Heart left ventricle (tissue), 16 donors: Measurements from ENCODE around the gene ACTR1B. TPM values are rescaled to one million over a fixed set of nuclear protein-coding genes. Genes with fewer than 3 reads are reported as not detected.

Source experiments
- ATAC-seq, 4 donors: fragments of 200-7000 bp; cut with Tn5 transposase; one replicate each; pipeline ENCODE4 v1.9.1; 2020 to 2022; ENCODE audit warnings: moderate library complexity in 4 of 4, mild to moderate bottlenecking in 3 of 4, moderate number of reproducible peaks in 1 of 4
- DNase-seq, 5 donors: peaks; one replicate each; pipeline ENCODE4 v3.0.0-alpha.2; 2020
- H3K27ac ChIP-seq, 12 donors: fragments of 200-600 bp; sonication (generic) in 4 of 12; one replicate each; pipeline versions ENCODE4 v1.5.0 to v1.8.0; 2016 to 2022; ENCODE audit warnings: mild to moderate bottlenecking in 2 of 12
- H3K27me3 ChIP-seq, 9 donors: fragments of 200-600 bp; sonication (generic) in 2 of 9; one replicate each; pipeline versions ENCODE4 v1.5.1 to v1.8.0; 2016 to 2022; ENCODE audit warnings: mild to moderate bottlenecking in 3 of 9
- H3K36me3 ChIP-seq, 9 donors: fragments of 200-600 bp; sonication (generic) in 2 of 9; one replicate each; pipeline versions ENCODE4 v1.5.0 to v1.8.0; 2018 to 2022; ENCODE audit warnings: mild to moderate bottlenecking in 2 of 9
- H3K4me1 ChIP-seq, 12 donors: fragments of 200-600 bp; sonication (generic) in 4 of 12; one replicate each; pipeline versions ENCODE4 v1.5.0 to v1.8.0; 2016 to 2022; ENCODE audit warnings: mild to moderate bottlenecking in 3 of 12
- H3K4me3 ChIP-seq, 12 donors: fragments of 200-600 bp; sonication (generic) in 4 of 12; one replicate each; pipeline versions ENCODE4 v1.5.0 to v1.8.0; 2017 to 2022; ENCODE audit warnings: mild to moderate bottlenecking in 9 of 12, moderate library complexity in 4 of 12
- H3K9me3 ChIP-seq, 12 donors: fragments of 200-600 bp; sonication (generic) in 4 of 12; one replicate each; pipeline versions ENCODE4 v1.5.0 to v1.8.0; 2016 to 2022; ENCODE audit warnings: mild to moderate bottlenecking in 1 of 12
- CTCF ChIP-seq, 12 donors: fragments of 200-600 bp; sonication (generic) in 4 of 12; IDR thresholded peaks; one replicate each; pipeline versions ENCODE4 v1.5.0 to v1.8.0; 2018 to 2022; ENCODE audit warnings: antibody characterized with exemption in 12 of 12, mild to moderate bottlenecking in 5 of 12
- POLR2A ChIP-seq, 2 donors: fragments of 450-650 bp; IDR thresholded peaks; one replicate each; pipeline ENCODE4 v1.6.1; 2017; ENCODE audit warnings: antibody characterized with exemption in 2 of 2, mild to moderate bottlenecking in 2 of 2, moderate library complexity in 2 of 2
- WGBS, 4 donors: extraction: QIAGEN DNeasy Blood & Tissue Kit in 2 of 4; methylation state at CpG; one replicate each; pipeline versions ENCODE4 v1.1.5 to v1.1.7; 2013 to 2018; 5-methylcytosine and 5-hydroxymethylcytosine counted together
- intact Hi-C, 10 donors: fragments of 100-400 bp; cut with DNase I; formaldehyde crosslinking; loops; one replicate each; pipeline versions ENCODE4 v1.11.1 to v1.14.2; 2022
- polyA plus RNA-seq, 2 donors: library from polyadenylated mRNA; stranded (reverse); fragments of 200-250 nt; gene quantifications; one replicate each; pipeline ENCODE4 v1.2.3, GENCODE V29; 2013
- total RNA-seq, 9 donors: library from RNA; depleted of rRNA in 2 of 9; stranded (reverse); fragments of >200 nt in 2 of 9; fragmentation: NEBNext Ultra II Directional in 3 of 9; extraction: Animal tissue kit (Norgen Biotek cat#: 25700) in 3 of 9; gene quantifications; one replicate each; pipeline versions ENCODE4 v1.1.0 to v1.2.4, GENCODE V29; 2016 to 2023
- donor health status: ischemic (EF 13 %, LVEDD 7.1; RV severe dilation, severe dysfunction).
- donor health status: healthy with polysubstance abuse.
- donor health status: DM: no; HTN: yes; CAD: no.
- donor health status: DM: no; HTN: no; CAD: no.
- donor health status: ischemic (EF 25% LVEDD 6.9; RV normal size, moderate dysfunction).
- donor health status: ischemic (EF 25% LVEDD 5.7; RV mildly dilated, moderate dysfunction).
- donor health status: healthy.
- donor health status: DM: yes; HTN: yes; CAD: no.
- donor health status: ischemic (EF 35%, LVEDD 5.7; RV mildly dilated, moderate dysfunction).
- donor health status: nonischemic (EF 11% LVEDD 7.7; RV severe dilation, severe dysfunction).
- donor health status: DM: yes; HTN: yes; CAD: no.
- donor health status: PGD.
- donor health status: ischemic (EF 29% LVEDD 5.4; RV normal size, mild dysfunction).
- donor health status: nonischemic (EF 23%, LVEDD 6.1; RV moderate dilation, normal function).

Gene ACTR1B
- total and polyA plus RNA-seq, 11 donors, result 48.7 to 94.9 (median 74.9) TPM

GRCh38 chr2:97658691-97659157 is 5.1 kb downstream of the ACTR1B start:
- TF ChIP-seq POLR2A (IDR thresholded peaks at IDR 0.05), result no peak
- no peak for TF ChIP-seq CTCF (IDR thresholded peaks at IDR 0.05)
- H3K36me3 ChIP-seq, result peaks cover 0 to 57% (median 46%) of the 10 kb centered on the region in 9 donors

GRCh38 chr2:97657986-97658690 is 5.7 kb downstream of the ACTR1B start:
- H3K4me3 ChIP-seq, result no peak overlapping the region
- peaks cover 4 to 29% (median 25%) of the 10 kb centered on the region in 12 donors for H3K4me1 ChIP-seq
- peaks cover 0 to 57% (median 46%) of the 10 kb centered on the region in 9 donors for H3K36me3 ChIP-seq
- H3K9me3 ChIP-seq, result peaks cover 0 to 16% (median 1%) of the 10 kb centered on the region in 12 donors
- intact Hi-C loops, result no loop called here
- 92 to 94% (median 93%) methylated on average over 33 to 37 of the region's 37 CpGs for WGBS, 4 donors
- DNase-seq, result peak in 1 of 5 donors; percentile 53
- no peak for ATAC-seq
- no peak overlapping the region for H3K27ac ChIP-seq
- TF ChIP-seq CTCF (IDR thresholded peaks at IDR 0.05) (no peak), POLR2A (IDR thresholded peaks at IDR 0.05) (no peak)
- no peaks in the 10 kb centered on the region for H3K27me3 ChIP-seq

More at GRCh38 chr2:97658691-97659157, 5.1 kb downstream of the ACTR1B start:
- DNase-seq (no peak), ATAC-seq (no peak)
- no peak overlapping the region for H3K4me3 ChIP-seq
- intact Hi-C loops, result no loop called here
- peaks cover 4 to 31% (median 25%) of the 10 kb centered on the region in 12 donors for H3K4me1 ChIP-seq
- 82 to 89% (median 88%) methylated on average over 13 of the region's 13 CpGs for WGBS, 4 donors
- peaks cover 0 to 12% (median 0%) of the 10 kb centered on the region in 12 donors for H3K9me3 ChIP-seq
- H3K27me3 ChIP-seq, result no peaks in the 10 kb centered on the region
- no peak overlapping the region for H3K27ac ChIP-seq

- Histone ChIP-seq H3K9me3 (peaks cover 0 to 16% (median 1%) of the 10 kb centered on the region in 12 donors), H3K27me3 (no peaks in the 10 kb centered on the region), H3K36me3 (peaks cover 0 to 60% (median 46%) of the 10 kb centered on the region in 9 donors), H3K4me3 (no peak overlapping the region), H3K27ac (no peak overlapping the region), H3K4me1 (peaks cover 4 to 20% (median 16%) of the 10 kb centered on the region in 12 donors)
- DNase-seq (no peak), ATAC-seq (no peak)
- WGBS, 4 donors, result 79 to 84% (median 82%) methylated on average over 14 to 15 of the region's 15 CpGs
- TF ChIP-seq POLR2A (IDR thresholded peaks at IDR 0.05) (no peak), CTCF (IDR thresholded peaks at IDR 0.05) (no peak)
- intact Hi-C loops, result no loop called here
Observed at GRCh38 chr2:97656905-97657587, 6.8 kb downstream of the ACTR1B start.

GRCh38 chr2:97656129-97656755 is 7.6 kb downstream of the ACTR1B start:
- 93 to 97% (median 95%) methylated on average over 5 to 7 of the region's 7 CpGs for WGBS, 4 donors
- peaks cover 0 to 60% (median 47%) of the 10 kb centered on the region in 9 donors for H3K36me3 ChIP-seq

More at GRCh38 chr2:97656129-97656755, 7.6 kb downstream of the ACTR1B start:
- H3K9me3 ChIP-seq, result peaks cover 0 to 16% (median 1%) of the 10 kb centered on the region in 12 donors
- no peak overlapping the region for H3K27ac ChIP-seq
- DNase-seq (no peak), ATAC-seq (no peak)
- H3K27me3 ChIP-seq, result no peaks in the 10 kb centered on the region
- peaks cover 1 to 12% (median 8%) of the 10 kb centered on the region in 12 donors for H3K4me1 ChIP-seq
- no peak overlapping the region for H3K4me3 ChIP-seq
- intact Hi-C loops, result no loop called here
- TF ChIP-seq CTCF (IDR thresholded peaks at IDR 0.05) (no peak), POLR2A (IDR thresholded peaks at IDR 0.05) (no peak)
